Measurements from ENCODE around the gene RNASE4.

RNASE4 gene

DNA sequence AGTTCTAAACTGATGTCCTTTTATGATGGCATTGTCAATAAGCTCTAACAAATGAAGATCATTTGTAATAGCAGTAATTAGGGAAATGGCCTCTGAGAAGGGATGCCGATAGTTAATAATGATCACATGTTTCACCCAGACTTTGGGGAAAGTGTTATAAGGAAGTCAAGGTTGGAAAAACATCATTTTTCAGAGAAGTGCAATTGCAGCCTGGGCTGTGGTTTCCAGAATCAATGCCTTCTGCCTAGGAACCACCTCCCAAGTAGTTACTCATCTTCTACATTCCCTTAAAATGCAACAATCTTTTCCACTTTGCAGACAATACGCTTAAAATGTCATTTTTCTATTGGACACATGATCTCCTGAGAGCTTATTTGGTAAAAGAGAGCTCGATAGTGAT is 62.2 kb downstream of the RNASE4 start:
- no peak for DNase-seq

DNA sequence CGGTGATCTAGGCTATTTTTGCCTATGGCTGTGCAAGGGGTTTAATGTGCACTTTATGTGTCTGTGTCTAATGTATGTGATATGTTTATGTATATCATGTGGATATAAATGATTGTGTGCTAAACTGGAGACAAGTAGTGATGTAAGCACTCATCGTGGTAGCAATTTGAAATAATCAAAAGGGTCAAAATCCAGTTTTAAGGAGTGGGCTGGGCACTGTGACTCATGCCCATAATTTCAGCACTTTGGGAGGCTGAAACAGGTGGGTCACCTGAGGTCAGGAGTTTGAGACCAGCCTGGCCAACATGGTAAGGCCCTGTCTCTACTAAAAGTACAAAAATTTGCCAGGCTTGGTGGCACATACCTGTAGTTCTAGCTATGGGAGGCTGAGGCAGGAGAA is 64.1 kb downstream of the RNASE4 start:
- no peak for DNase-seq

DNA sequence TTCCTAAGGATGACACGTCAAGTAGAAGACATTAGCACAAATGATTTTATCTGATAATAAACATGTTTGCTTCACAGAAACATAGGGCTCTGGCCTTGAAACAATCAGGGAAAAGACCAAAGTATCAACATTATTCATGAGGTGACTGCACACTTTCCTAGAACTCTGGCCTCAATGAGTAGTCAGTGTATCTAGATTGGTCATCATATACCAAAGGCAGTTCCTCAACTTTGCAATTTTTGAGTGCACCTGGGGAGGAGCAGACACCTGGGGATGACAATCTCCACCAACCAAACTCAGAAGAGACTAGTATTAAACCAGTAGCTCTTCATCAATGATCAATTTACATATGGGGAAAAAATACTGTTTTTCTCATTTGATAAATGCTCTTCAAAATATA is 65.8 kb downstream of the RNASE4 start:
- DNase-seq = no peak
